C4-2B (cell line): ENCODE data around the gene GABBR1.

ENCODE experiments used
- ZFX ChIP-seq: fragments of 450-650 bp; IDR thresholded peaks from 2 replicates; pipeline ENCODE4 v1.6.1; 2017
- TF ChIP-seq, protein P1 (sequence below): fragments of 450-650 bp; conservative IDR thresholded peaks from 2 replicates; pipeline ENCODE4 v1.5.1; 2017; ENCODE audit warnings: mild to moderate bottlenecking

DNA sequence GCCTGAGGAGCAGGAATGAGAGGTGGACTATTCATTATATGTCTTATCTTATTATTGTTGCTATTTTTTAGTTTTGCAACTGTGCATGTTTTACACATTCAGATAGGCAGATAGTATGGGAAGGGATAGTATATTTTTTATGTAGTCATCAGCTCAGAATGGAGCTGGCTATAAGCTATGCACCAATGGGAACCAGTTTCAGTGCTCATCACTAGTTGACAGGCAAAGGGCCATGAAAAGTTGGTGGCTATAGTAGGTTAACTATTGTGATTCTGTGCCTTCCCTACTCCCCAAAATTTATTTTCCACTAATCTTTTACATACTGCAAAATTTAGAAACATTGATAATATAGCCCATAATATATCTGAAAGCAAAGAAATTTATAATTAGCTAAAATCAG lies 68.1 kb downstream of the GABBR1 start:
- TF ChIP-seq, protein P1, sequence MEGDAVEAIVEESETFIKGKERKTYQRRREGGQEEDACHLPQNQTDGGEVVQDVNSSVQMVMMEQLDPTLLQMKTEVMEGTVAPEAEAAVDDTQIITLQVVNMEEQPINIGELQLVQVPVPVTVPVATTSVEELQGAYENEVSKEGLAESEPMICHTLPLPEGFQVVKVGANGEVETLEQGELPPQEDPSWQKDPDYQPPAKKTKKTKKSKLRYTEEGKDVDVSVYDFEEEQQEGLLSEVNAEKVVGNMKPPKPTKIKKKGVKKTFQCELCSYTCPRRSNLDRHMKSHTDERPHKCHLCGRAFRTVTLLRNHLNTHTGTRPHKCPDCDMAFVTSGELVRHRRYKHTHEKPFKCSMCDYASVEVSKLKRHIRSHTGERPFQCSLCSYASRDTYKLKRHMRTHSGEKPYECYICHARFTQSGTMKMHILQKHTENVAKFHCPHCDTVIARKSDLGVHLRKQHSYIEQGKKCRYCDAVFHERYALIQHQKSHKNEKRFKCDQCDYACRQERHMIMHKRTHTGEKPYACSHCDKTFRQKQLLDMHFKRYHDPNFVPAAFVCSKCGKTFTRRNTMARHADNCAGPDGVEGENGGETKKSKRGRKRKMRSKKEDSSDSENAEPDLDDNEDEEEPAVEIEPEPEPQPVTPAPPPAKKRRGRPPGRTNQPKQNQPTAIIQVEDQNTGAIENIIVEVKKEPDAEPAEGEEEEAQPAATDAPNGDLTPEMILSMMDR = no peak
- no peak for TF ChIP-seq ZFX
